Measurements from ENCODE around the gene PTPN5. TPM values are rescaled to one million over a fixed set of nuclear protein-coding genes. Genes with fewer than 3 reads are reported as not detected.

The PTPN5 gene
- total RNA-seq, 1 donor: not detected

GRCh38 chr11:18750944-18751343, 40.7 kb downstream of the PTPN5 start:
- peaks cover 9% of the 10 kb centered on the region for H3K4me1 ChIP-seq (ENCODE audit: insufficient read depth, low read length)
- no peaks in the 10 kb centered on the region for H3K79me2 ChIP-seq (ENCODE audit: insufficient read depth, low read length)
- TF ChIP-seq, protein P1, sequence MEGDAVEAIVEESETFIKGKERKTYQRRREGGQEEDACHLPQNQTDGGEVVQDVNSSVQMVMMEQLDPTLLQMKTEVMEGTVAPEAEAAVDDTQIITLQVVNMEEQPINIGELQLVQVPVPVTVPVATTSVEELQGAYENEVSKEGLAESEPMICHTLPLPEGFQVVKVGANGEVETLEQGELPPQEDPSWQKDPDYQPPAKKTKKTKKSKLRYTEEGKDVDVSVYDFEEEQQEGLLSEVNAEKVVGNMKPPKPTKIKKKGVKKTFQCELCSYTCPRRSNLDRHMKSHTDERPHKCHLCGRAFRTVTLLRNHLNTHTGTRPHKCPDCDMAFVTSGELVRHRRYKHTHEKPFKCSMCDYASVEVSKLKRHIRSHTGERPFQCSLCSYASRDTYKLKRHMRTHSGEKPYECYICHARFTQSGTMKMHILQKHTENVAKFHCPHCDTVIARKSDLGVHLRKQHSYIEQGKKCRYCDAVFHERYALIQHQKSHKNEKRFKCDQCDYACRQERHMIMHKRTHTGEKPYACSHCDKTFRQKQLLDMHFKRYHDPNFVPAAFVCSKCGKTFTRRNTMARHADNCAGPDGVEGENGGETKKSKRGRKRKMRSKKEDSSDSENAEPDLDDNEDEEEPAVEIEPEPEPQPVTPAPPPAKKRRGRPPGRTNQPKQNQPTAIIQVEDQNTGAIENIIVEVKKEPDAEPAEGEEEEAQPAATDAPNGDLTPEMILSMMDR (IDR thresholded peaks at IDR 0.05; ENCODE audit: extremely low read depth, low read depth, low read length): no peak
- H3K4me3 ChIP-seq (ENCODE audit: insufficient read depth, low read length): no peak overlapping the region
- no peak overlapping the region for H2AFZ ChIP-seq (ENCODE audit: low read length)
- peaks cover 3% of the 10 kb centered on the region for H3K27me3 ChIP-seq (ENCODE audit: insufficient read depth, low read length)
- no peak overlapping the region for H3K4me2 ChIP-seq (ENCODE audit: insufficient read depth, low read length)
- no peak overlapping the region for H3K27ac ChIP-seq (ENCODE audit: low read depth, low read length)
- H3K36me3 ChIP-seq (ENCODE audit: insufficient read depth, low read length): no peaks in the 10 kb centered on the region
- DNase-seq (ENCODE audit: insufficient read length, low spot score, missing footprints): no peak
- no peaks in the 10 kb centered on the region for H3K9me3 ChIP-seq (ENCODE audit: low read depth, low read length)
- no peaks in the 10 kb centered on the region for H4K20me1 ChIP-seq (ENCODE audit: insufficient read depth, low read length)

GRCh38 chr11:18749681-18750319, 41.8 kb downstream of the PTPN5 start:
- Histone ChIP-seq H2AFZ (ENCODE audit: low read length) (peak overlapping the region; percentile 99), H3K4me2 (ENCODE audit: insufficient read depth, low read length) (peak overlapping the region; percentile 60), H3K79me2 (ENCODE audit: insufficient read depth, low read length) (no peaks in the 10 kb centered on the region), H3K9me3 (ENCODE audit: low read depth, low read length) (no peaks in the 10 kb centered on the region), H3K27ac (ENCODE audit: low read depth, low read length) (no peak overlapping the region), H3K4me1 (ENCODE audit: insufficient read depth, low read length) (peaks cover 9% of the 10 kb centered on the region), H4K20me1 (ENCODE audit: insufficient read depth, low read length) (no peaks in the 10 kb centered on the region), H3K36me3 (ENCODE audit: insufficient read depth, low read length) (no peaks in the 10 kb centered on the region), H3K27me3 (ENCODE audit: insufficient read depth, low read length) (peaks cover 3% of the 10 kb centered on the region), H3K4me3 (ENCODE audit: insufficient read depth, low read length) (peak overlapping the region; percentile 41)
- DNase-seq (ENCODE audit: insufficient read length, low spot score, missing footprints): peak; percentile 96
- TF ChIP-seq, protein P1 (IDR thresholded peaks at IDR 0.05; ENCODE audit: extremely low read depth, low read depth, low read length): no peak

DNA sequence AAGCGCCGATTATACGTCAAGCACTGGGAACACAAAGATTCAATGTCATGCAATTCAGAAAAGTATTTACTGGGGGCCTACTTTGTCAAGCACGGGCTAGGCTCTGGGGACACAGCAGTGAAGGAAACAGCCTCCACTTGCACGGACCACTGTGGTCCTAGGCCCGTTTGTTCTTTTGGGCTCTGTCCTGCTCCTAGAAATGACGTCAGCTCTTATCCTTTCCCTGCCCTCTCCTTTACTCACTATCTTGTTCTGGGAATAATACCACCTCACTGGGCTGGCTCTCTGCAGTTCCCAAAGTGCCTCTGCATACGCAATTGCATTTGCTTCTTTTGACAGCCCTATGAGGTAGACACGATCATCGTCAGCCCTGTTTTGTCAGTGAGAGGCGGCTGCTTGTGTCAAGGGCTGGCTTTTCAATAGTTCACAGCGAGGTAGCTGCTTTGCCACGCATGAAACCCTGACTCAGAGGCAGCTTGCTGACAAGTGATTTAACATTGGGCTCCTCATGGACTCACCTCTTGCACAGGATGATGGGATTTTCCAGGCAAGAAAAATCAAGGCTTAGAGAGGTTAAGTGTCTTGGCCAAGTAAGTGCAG, 42.7 kb downstream of the PTPN5 start:
- no peaks in the 10 kb centered on the region for H3K9me3 ChIP-seq (ENCODE audit: low read depth, low read length)
- H3K27ac ChIP-seq (ENCODE audit: low read depth, low read length): no peak overlapping the region
- no peaks in the 10 kb centered on the region for H3K79me2 ChIP-seq (ENCODE audit: insufficient read depth, low read length)
- no peaks in the 10 kb centered on the region for H3K27me3 ChIP-seq (ENCODE audit: insufficient read depth, low read length)
- DNase-seq (ENCODE audit: insufficient read length, low spot score, missing footprints): no peak
- no peaks in the 10 kb centered on the region for H3K36me3 ChIP-seq (ENCODE audit: insufficient read depth, low read length)
- no peak overlapping the region for H3K4me2 ChIP-seq (ENCODE audit: insufficient read depth, low read length)
- TF ChIP-seq, protein P1 (IDR thresholded peaks at IDR 0.05; ENCODE audit: extremely low read depth, low read depth, low read length): no peak
- no peak overlapping the region for H3K4me3 ChIP-seq (ENCODE audit: insufficient read depth, low read length)
- H4K20me1 ChIP-seq (ENCODE audit: insufficient read depth, low read length): no peaks in the 10 kb centered on the region
- no peak overlapping the region for H2AFZ ChIP-seq (ENCODE audit: low read length)
- H3K4me1 ChIP-seq (ENCODE audit: insufficient read depth, low read length): peaks cover 9% of the 10 kb centered on the region

- Histone ChIP-seq H3K4me1 (ENCODE audit: insufficient read depth, low read length) (peaks cover 9% of the 10 kb centered on the region), H3K9me3 (ENCODE audit: low read depth, low read length) (no peaks in the 10 kb centered on the region), H3K4me2 (ENCODE audit: insufficient read depth, low read length) (no peak overlapping the region), H3K4me3 (ENCODE audit: insufficient read depth, low read length) (no peak overlapping the region), H3K27me3 (ENCODE audit: insufficient read depth, low read length) (no peaks in the 10 kb centered on the region), H3K36me3 (ENCODE audit: insufficient read depth, low read length) (no peaks in the 10 kb centered on the region), H2AFZ (ENCODE audit: low read length) (no peak overlapping the region), H3K27ac (ENCODE audit: low read depth, low read length) (no peak overlapping the region), H4K20me1 (ENCODE audit: insufficient read depth, low read length) (no peaks in the 10 kb centered on the region), H3K79me2 (ENCODE audit: insufficient read depth, low read length) (no peaks in the 10 kb centered on the region)
- TF ChIP-seq, protein P1 (IDR thresholded peaks at IDR 0.05; ENCODE audit: extremely low read depth, low read depth, low read length): no peak
- DNase-seq (ENCODE audit: insufficient read length, low spot score, missing footprints): no peak
Observed at GRCh38 chr11:18745251-18745650, 46.3 kb downstream of the PTPN5 start.

Data from osteoblast (primary cell).